Fibroblast of pulmonary artery (primary cell): ENCODE results near the gene FLVCR2.

Experiments used
- DNase-seq: peaks from one replicate; pipeline ENCODE4 v3.0.0-alpha.2; 2010; ENCODE audit warnings: low read depth
- H3K4me3 ChIP-seq: replicated peaks from 2 replicates; pipeline ENCODE4 v1.5.1; 2011; ENCODE audit warnings: low read depth, mild to moderate bottlenecking, control low read depth, low read length, moderate library complexity
- CTCF ChIP-seq: IDR thresholded peaks from 2 replicates; pipeline ENCODE4 v1.5.1; 2011; ENCODE audit warnings: mild to moderate bottlenecking, control low read depth, low read length, inconsistent platforms; ENCODE audit errors: missing control alignments

The FLVCR2 gene

GRCh38 chr14:75667099-75667765, 88.8 kb downstream of the FLVCR2 start:
- no peak for DNase-seq
- no peak for TF ChIP-seq CTCF
- no peak overlapping the region for H3K4me3 ChIP-seq

GRCh38 chr14:75672605-75673192, 94.3 kb downstream of the FLVCR2 start:
- no peak for TF ChIP-seq CTCF
- no peak for DNase-seq
- no peak overlapping the region for H3K4me3 ChIP-seq

GRCh38 chr14:75673345-75674035, 95.1 kb downstream of the FLVCR2 start:
- no peak for DNase-seq
- no peak for TF ChIP-seq CTCF
- H3K4me3 ChIP-seq = no peak overlapping the region

GRCh38 chr14:75675265-75675960, 97.0 kb downstream of the FLVCR2 start:
- no peak overlapping the region for H3K4me3 ChIP-seq
- peak; percentile 32 for TF ChIP-seq CTCF
- DNase-seq = no peak

GRCh38 chr14:75685910-75686309, 107.5 kb downstream of the FLVCR2 start:
- H3K4me3 ChIP-seq = no peak overlapping the region
- DNase-seq = no peak
- no peak for TF ChIP-seq CTCF

- no peak overlapping the region for H3K4me3 ChIP-seq
- peak; percentile 75 for DNase-seq
- no peak for TF ChIP-seq CTCF
Measured at GRCh38 chr14:75689012-75689411, 110.6 kb downstream of the FLVCR2 start.
